WTC11 (cell line): ENCODE results near the gene PSMD8. TPM values are rescaled to one million over a fixed set of nuclear protein-coding genes. Genes with fewer than 3 reads are reported as not detected.

ENCODE experiments used
- ATAC-seq: fragments of 200-7000 bp; cut with Tn5 transposase; 2 replicates; pipeline ENCODE4 v1.10.0; 2021; ENCODE audit warnings: mild to moderate bottlenecking, moderate library complexity
- CTCF ChIA-PET: fragments of 300-600 bp; sonication (Branson Sonifier 250); formaldehyde crosslinking; loops from one replicate; lab custom pipeline; 2021; ENCODE audit warnings: antibody characterized with exemption; lab: Charles Lee
- POLR2A ChIA-PET: fragments of 350-600 bp; sonication (Branson Sonifier 250); formaldehyde crosslinking; loops from one replicate; lab custom pipeline; 2021; ENCODE audit warnings: antibody characterized with exemption; lab: Charles Lee
- DNase-seq: peaks from one replicate; pipeline ENCODE4 v3.0.0; 2021; ENCODE audit warnings: low spot score
- H3K27ac Mint-ChIP-seq: 2 replicates; pipeline ENCODE4 v1.8.0; 2021; ENCODE audit warnings: mixed read lengths
- H3K27me3 Mint-ChIP-seq: 2 replicates; pipeline ENCODE4 v1.8.0; 2021; ENCODE audit warnings: low read depth, mild to moderate bottlenecking, moderate library complexity, mixed read lengths
- H3K36me3 Mint-ChIP-seq: 2 replicates; pipeline ENCODE4 v1.8.0; 2021; ENCODE audit warnings: mixed read lengths
- H3K4me1 Mint-ChIP-seq: 2 replicates; pipeline ENCODE4 v1.8.0; 2022; ENCODE audit warnings: mixed read lengths
- H3K4me3 Mint-ChIP-seq: 2 replicates; pipeline ENCODE4 v1.8.0; 2021; ENCODE audit warnings: mild to moderate bottlenecking, moderate library complexity, mixed read lengths
- H3K9me3 Mint-ChIP-seq: 2 replicates; pipeline ENCODE4 v1.8.0; 2021; ENCODE audit warnings: mixed read lengths
- AFF4 ChIP-seq: sonication (generic); formaldehyde crosslinking; IDR thresholded peaks from 2 replicates; pipeline ENCODE4 v1.8.1; 2023; ENCODE audit warnings: mild to moderate bottlenecking, missing genetic modification reagents, borderline replicate concordance
- ATF2 ChIP-seq: sonication (generic); formaldehyde crosslinking; IDR thresholded peaks from 2 replicates; pipeline ENCODE4 v1.8.1; 2022; ENCODE audit warnings: low read depth, missing genetic modification reagents, borderline replicate concordance
- ATF3 ChIP-seq: sonication (generic); formaldehyde crosslinking; conservative IDR thresholded peaks from 2 replicates; pipeline ENCODE4 v1.8.1; 2022; ENCODE audit warnings: mild to moderate bottlenecking, missing genetic modification reagents
- CDX4 ChIP-seq: fragments of 250-450 bp; sonication (Bioruptor Pico); IDR thresholded peaks from 2 replicates; pipeline ENCODE4 v1.9.0; 2021; ENCODE audit warnings: moderate library complexity, mild to moderate bottlenecking, inconsistent platforms, borderline replicate concordance
- CREB1 ChIP-seq: sonication (generic); formaldehyde crosslinking; IDR thresholded peaks from 2 replicates; pipeline ENCODE4 v1.8.0; 2023; ENCODE audit warnings: mild to moderate bottlenecking, missing genetic modification reagents
- CTCF ChIP-seq: fragments of 200-600 bp; IDR thresholded peaks from 2 replicates; pipeline ENCODE4 v1.8.0; 2022; ENCODE audit warnings: antibody characterized with exemption
- E2F1 ChIP-seq: sonication (generic); formaldehyde crosslinking; IDR thresholded peaks from 2 replicates; pipeline ENCODE4 v1.8.0; 2022; ENCODE audit warnings: mild to moderate bottlenecking, missing genetic modification reagents
- E2F4 ChIP-seq: sonication (generic); formaldehyde crosslinking; IDR thresholded peaks from 2 replicates; pipeline ENCODE4 v1.8.1; 2022; ENCODE audit warnings: low read depth, mild to moderate bottlenecking, moderate library complexity, missing genetic modification reagents, borderline replicate concordance
- FOXJ3 ChIP-seq: sonication (generic); formaldehyde crosslinking; IDR thresholded peaks from 2 replicates; pipeline ENCODE4 v1.9.0; 2021; ENCODE audit warnings: missing genetic modification reagents, mild to moderate bottlenecking, borderline replicate concordance
- FOXP4 ChIP-seq: sonication (generic); formaldehyde crosslinking; IDR thresholded peaks from 2 replicates; pipeline ENCODE4 v1.8.0; 2022; ENCODE audit warnings: mild to moderate bottlenecking, missing genetic modification reagents
- MYBL2 ChIP-seq: sonication (generic); formaldehyde crosslinking; IDR thresholded peaks from 2 replicates; pipeline ENCODE4 v1.8.1; 2023; ENCODE audit warnings: mild to moderate bottlenecking, moderate library complexity, missing genetic modification reagents
- TEAD1 ChIP-seq: sonication (generic); formaldehyde crosslinking; IDR thresholded peaks from 2 replicates; pipeline ENCODE4 v1.8.0; 2022; ENCODE audit warnings: mild to moderate bottlenecking, missing genetic modification reagents
- TP53 ChIP-seq: sonication (generic); formaldehyde crosslinking; IDR thresholded peaks from 2 replicates; pipeline ENCODE4 v1.8.1; 2023; ENCODE audit warnings: mild to moderate bottlenecking, missing genetic modification reagents
- ZNF138 ChIP-seq: sonication (generic); formaldehyde crosslinking; conservative IDR thresholded peaks from 2 replicates; pipeline ENCODE4 v1.8.1; 2022; ENCODE audit warnings: mild to moderate bottlenecking, moderate library complexity, missing genetic modification reagents
- ZNF317 ChIP-seq: sonication (generic); formaldehyde crosslinking; IDR thresholded peaks from 2 replicates; pipeline ENCODE4 v1.8.1; 2023; ENCODE audit warnings: low read depth, mild to moderate bottlenecking, moderate library complexity, missing genetic modification reagents, borderline replicate concordance
- ZSCAN18 ChIP-seq: fragments of 250-450 bp; sonication (Bioruptor Pico); IDR thresholded peaks from 2 replicates; pipeline ENCODE4 v2.1.2; 2022; ENCODE audit warnings: mild to moderate bottlenecking, moderate library complexity
- total RNA-seq: library from RNA; stranded (reverse); gene quantifications from 3 replicates; pipeline ENCODE4 v1.2.3, GENCODE V29; 2021
- TF ChIP-seq, protein P1 (sequence below): sonication (generic); formaldehyde crosslinking; IDR thresholded peaks from 2 replicates; pipeline ENCODE4 v1.8.1; 2022; ENCODE audit warnings: mild to moderate bottlenecking, missing genetic modification reagents, moderate library complexity, borderline replicate concordance

PSMD8 gene
- total RNA-seq, 1 experiment from 2014 or later, result 167 TPM

GRCh38 chr19:38358071-38358470 is 16.3 kb upstream of the PSMD8 start (continued):
- TF ChIP-seq FOXJ3 (CRISPR knock-in tag), result no peak
- TF ChIP-seq, protein P1, sequence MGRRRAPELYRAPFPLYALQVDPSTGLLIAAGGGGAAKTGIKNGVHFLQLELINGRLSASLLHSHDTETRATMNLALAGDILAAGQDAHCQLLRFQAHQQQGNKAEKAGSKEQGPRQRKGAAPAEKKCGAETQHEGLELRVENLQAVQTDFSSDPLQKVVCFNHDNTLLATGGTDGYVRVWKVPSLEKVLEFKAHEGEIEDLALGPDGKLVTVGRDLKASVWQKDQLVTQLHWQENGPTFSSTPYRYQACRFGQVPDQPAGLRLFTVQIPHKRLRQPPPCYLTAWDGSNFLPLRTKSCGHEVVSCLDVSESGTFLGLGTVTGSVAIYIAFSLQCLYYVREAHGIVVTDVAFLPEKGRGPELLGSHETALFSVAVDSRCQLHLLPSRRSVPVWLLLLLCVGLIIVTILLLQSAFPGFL (CRISPR knock-in tag), result no peak

GRCh38 chr19:38359242-38360021 is 14.9 kb upstream of the PSMD8 start:
- Mint-ChIP-seq H3K9me3 (no peaks in the 10 kb centered on the region), H3K4me1 (peaks cover 10% of the 10 kb centered on the region), H3K36me3 (no peaks in the 10 kb centered on the region), H3K4me3 (0 out of 2 replicates have a peak overlapping the region, but pooled peaks have one; percentile 14), H3K27me3 (peaks cover 67% of the 10 kb centered on the region), H3K27ac (no peak overlapping the region)
- ChIA-PET CTCF (interaction anchor here (0.6 to 1.1 kb wide), 4 partner anchors 25 to 217 kb away, joined by 3 to 6 read pairs (median 4); partner anchors contain the start of gene FAM98C), POLR2A (no interaction called here)
- no peak for DNase-seq
- ATAC-seq, result no peak
- TF ChIP-seq ATF3 (CRISPR knock-in tag) (no peak), MYBL2 (no peak), TEAD1 (CRISPR knock-in tag) (no peak), E2F1 (no peak), CTCF (no peak), CDX4 (no peak), ZNF138 (CRISPR knock-in tag) (no peak), CREB1 (CRISPR knock-in tag) (no peak), TP53 (CRISPR knock-in tag) (no peak), FOXP4 (no peak), ZNF317 (CRISPR knock-in tag) (no peak), ATF2 (CRISPR knock-in tag) (no peak), E2F4 (CRISPR knock-in tag) (no peak), ZSCAN18 (CRISPR knock-in tag) (no peak), AFF4 (CRISPR knock-in tag) (no peak)
